Measurements from ENCODE around the gene CEP68.
"Not testable (repeated sequence)": the region's sequence is repeated elsewhere in the genome, so short reads cannot be mapped to it uniquely, and the experiment has no call there.

CEP68 gene

GRCh38 chr2:65092791-65093190 is 36.6 kb downstream of the CEP68 start:
- no peak for DNase-seq

- DNase-seq: no peak
Observed at GRCh38 chr2:65093211-65093610, 37.0 kb downstream of the CEP68 start.

- no peak for DNase-seq
Observed at GRCh38 chr2:65096948-65097347, 40.7 kb downstream of the CEP68 start.

DNA sequence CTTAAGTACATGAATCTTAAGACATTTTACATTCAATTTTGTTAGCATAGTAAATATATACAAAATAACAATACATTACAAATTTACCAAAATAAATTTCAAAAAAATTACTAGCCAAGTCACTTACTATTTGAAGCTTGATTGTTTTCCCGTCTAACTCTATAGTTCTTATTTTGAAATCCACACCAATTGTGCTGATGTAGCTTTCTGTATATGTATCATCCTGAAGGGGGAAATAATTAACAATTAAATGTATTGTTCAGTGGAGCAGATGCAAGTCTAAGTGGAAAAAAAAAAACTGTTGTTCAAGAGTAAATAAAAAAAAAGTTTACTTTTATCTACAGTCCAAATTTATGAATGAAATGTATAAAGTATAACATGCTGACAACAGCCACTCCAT is 41.6 kb downstream of the CEP68 start:
- no peak for DNase-seq

GRCh38 chr2:65098741-65099140 is 42.5 kb downstream of the CEP68 start:
- no peak for DNase-seq

- no peak for DNase-seq
Observed at GRCh38 chr2:65101071-65101470, 44.9 kb downstream of the CEP68 start.

DNA sequence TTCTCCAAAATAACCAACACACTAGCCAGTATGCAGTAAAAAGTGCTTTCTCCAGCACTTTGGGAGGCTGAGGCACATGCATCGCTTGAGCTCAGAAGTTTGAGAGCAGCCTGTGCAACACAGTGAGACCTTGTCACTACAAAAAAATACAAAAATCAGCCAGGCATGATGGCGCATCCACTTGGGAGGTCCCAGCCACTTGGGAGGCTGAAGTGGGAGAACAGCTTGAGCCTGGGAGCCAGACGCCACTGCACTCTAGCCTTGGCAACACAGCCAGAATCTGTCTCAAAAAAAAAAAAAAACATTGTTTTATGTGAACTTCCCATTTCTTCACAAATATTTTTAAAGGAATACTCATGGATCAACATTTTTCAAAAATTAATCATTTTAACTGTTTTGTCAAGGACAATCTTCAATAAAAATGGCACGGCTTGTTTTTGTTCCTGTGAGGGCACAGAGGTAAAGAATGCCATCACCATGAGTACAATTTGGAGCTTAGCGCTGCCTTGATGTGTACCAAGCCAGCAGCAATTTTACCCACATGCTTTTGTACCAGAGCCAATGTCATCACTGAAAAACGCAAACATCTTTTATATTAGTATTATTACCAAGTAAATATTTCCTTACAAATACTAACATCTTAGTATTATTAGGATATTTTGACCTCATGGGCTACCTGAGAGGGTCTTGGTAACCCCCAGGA is 46.9 kb downstream of the CEP68 start:
- no peak for DNase-seq

- DNase-seq: no peak
Observed at GRCh38 chr2:65107530-65107929, 51.3 kb downstream of the CEP68 start.

- DNase-seq: no peak
Observed at GRCh38 chr2:65108780-65109179, 52.6 kb downstream of the CEP68 start.

GRCh38 chr2:65112633-65113032 is 56.4 kb downstream of the CEP68 start:
- no peak for DNase-seq

DNA sequence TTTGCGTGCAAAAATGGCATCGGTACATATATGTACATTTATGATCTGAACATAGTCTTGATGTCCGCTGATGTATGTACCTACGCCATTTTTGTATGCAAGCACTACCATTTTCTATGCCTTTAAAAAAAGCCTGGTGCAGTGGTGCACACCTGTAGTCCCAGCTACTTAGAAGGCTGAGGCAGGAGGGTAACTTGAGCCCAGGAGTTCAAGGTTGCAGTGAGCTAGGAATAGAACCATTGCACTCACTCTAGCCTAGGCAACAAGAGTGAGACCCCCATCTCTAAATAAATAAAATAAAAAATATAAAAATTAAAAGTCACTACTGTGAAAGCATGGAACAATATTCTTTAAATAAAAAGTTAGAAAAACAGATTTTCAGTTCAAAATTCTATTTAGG is 57.0 kb downstream of the CEP68 start:
- no peak for DNase-seq

DNA sequence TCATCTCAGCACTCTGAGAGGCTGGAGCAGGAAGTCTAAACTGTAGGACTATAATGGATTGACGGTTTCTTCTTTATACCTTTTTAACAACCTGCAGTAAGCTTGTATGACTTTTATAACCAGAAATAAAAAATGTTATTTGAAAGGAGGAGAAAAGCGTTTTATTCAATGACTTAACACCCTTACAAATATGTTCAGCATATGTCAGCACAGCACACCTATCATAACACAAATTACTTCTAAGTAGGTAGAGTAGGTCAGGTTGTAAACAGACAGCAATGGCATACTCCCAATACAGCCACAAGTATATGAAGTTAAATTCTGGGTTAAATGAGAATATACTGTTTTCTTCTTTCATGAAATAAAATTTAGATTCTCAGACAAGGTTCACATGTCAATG is 57.6 kb downstream of the CEP68 start:
- DNase-seq: no peak

DNA sequence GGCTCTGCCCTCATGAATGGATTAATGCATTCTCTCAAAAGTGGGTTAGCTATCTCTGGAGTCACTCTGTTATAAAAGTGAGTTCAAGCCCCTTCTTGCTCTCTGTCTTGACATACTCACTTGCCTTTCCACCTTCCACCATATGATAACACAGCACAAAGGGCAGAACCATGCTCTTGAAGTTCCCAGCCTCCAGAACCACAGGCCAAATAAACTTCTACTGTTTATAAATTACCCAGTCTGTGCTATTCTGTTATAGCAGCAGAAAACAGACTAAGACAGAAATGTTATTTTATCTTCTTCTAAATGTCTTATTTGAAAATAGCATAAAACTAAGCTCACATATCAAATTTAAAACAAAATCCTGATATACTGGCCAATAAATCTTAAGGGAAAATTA is 58.7 kb downstream of the CEP68 start:
- DNase-seq: no peak

DNA sequence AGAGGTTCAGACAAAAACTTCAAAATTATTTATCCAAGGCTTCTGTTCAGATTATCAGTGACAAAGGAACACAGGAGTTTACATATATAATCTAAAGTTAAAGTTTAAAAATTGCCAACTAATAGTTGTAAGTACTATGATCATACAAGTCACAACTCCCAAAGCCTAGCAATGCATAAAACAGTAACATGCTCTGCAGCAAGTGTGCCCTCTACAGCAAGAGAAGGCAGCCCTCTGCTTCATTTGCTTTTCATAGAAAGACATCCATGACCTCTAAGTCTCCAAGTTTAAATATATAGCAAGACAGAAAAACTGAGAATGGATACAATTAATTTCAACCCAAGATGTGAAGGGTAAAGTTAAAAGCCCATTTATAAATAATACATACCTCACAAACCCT is 60.4 kb downstream of the CEP68 start:
- no peak for DNase-seq

- DNase-seq: no peak
Observed at GRCh38 chr2:65120990-65121693, 64.9 kb downstream of the CEP68 start.

DNA sequence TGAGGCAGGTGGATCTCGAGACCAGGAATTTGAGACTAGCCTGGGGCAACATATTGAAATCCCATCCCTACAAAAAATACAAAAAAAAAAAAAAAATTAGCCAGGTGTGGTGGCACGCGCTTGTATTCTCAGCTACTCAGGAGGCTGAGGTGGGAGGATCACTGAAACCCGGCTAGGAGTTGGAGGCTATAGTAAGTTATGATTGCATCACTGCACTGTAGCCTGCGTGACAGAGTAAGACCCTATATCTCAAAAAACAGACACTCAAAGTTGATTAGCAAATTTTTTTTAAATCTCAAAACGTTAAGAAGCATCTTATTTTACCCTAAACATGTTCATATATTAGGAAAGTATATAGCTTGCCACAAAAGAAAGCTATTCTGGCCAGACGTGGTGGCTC is 66.1 kb downstream of the CEP68 start:
- no peak for DNase-seq

DNA sequence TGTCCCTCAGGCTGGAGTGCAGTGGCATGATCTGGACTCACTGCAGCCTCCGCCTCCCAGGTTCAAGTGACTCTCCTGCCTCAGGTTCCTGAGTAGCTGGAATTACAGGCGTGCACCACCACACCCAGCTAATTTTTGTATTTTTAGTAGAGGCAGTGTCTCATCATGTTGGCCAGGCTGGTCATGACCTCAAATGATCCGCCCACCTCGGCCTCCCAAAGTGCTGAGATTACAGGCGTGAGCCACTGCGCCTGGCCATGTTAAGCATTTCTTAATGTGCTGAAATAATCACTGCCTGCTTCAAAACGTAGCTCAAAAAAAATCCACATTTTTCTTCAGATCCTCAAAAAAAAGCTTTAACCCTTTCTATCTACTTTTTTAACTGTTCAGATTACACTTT is 69.2 kb downstream of the CEP68 start:
- DNase-seq: not testable (repeated sequence)

- DNase-seq: no peak
Observed at GRCh38 chr2:65128297-65129190, 72.3 kb downstream of the CEP68 start.

DNA sequence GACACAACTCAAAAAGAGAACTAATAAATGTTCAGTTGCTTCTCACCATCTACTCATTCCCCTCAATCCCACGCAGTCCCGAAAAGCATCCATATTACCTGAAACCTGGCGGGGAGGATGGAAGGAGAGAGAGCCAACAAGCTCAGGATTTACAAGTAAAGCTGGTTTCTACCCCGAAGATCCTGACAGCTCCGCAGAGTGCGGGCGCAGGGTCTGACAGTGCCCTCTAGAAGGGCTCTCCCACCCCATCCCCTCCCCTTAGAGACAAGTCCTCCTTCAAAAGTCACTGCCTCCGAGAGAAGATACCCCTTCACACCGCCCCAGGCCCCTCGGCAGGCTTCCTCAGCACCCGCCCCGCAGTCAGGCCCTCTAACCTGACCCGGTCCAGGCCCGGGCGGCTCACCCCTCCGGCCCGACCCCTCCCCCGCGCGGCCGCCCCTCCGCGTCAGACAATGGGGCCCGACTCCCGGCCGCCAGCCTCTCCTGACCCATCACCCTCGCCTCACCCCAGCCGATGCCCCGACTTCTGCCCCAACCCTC is 73.1 kb downstream of the CEP68 start:
- DNase-seq: no peak

DNA sequence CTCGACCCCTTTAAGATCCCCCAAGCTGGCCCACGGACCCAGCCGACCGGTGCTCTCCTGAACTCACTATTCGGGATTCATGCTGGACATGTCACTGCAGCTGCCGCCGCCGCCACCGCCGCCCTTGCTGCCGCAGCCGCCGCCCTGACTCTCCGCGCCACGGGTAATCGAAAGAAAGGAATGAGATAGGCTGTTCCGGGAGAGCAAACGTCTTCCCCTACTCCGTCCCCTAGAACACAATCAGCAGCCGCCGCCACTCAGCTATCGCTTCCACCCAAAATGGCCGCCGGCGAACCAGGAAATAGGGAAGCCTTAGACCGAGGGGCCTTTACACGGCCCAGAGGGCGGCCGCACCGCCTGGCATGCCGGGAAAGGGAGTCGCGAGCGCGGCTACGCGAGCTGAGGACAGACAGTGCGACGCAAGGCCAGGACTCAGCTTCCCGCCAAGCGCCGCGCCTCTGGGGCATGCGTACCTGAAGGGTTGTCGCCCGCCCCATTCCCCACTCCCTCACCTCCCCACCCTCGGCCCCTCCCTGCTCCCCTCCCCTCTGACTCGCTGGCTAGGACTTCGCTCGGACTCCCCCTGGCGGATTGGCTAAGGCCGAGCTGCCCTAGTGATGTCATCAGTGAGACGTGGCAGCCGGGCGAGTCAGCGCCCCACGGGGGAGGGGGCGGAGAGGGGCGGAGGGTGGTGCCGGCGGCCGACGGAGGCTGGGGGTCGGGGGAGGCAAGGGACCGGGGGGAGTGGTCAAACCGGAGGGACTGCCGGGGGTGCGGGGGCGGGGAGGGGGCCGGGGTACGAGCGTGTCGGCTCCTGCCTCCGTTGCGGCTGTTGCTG is 73.8 kb downstream of the CEP68 start, which contains the start of gene RAB1A:
Gene RAB1A (minus strand): TSS at position 281 of the 838 bp plus-strand sequence. CDS start 191 bp downstream, at position 90.
- peak; percentile 99 for DNase-seq

DNA sequence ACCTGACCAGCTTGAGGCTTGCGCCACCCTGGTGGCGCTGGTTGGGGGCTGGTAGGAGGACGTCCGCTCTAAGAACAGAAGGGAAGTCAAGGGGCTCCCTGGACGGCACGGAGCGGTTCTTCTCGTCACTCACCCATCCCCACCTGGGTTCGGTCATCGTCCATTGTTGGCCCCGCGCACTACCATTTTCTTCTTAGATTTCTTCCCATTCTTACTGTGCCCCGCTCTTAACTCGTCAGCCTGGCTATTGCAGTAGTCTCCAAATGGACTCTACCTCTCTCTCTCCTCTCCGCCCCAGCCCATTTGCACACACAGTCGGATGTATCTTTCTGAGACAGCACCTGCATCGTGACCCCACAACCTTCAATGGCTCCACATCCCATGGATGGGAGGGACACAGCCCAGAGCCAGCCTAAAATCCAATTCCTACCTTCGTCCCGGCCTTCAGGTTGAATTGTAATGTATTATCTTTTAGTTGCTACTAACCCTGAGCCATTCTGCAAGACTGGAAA is 74.5 kb downstream of the CEP68 start:
- peak; percentile 42 for DNase-seq

GRCh38 chr2:65132930-65133329 is 76.7 kb downstream of the CEP68 start:
- not testable (repeated sequence) for DNase-seq
